Stomach smooth muscle (tissue), 2 donors: ENCODE data around the gene TANK.
"Not testable (repeated sequence)": the region's sequence is repeated elsewhere in the genome, so short reads cannot be mapped to it uniquely, and the experiment has no call there.

Experiments used
- H3K27ac ChIP-seq: one replicate; pipeline ENCODE4 v1.7.0; 2013; ENCODE audit warnings: mild to moderate bottlenecking, low read length, inconsistent platforms
- H3K27me3 ChIP-seq, 2 donors: one replicate each; pipeline ENCODE4 v1.7.0; 2013; ENCODE audit warnings: low read length in 2 of 2; ENCODE audit not compliant: insufficient read depth in 2 of 2, control insufficient read depth in 1 of 2
- H3K36me3 ChIP-seq, 2 donors: one replicate each; pipeline ENCODE4 v1.7.0; 2013; ENCODE audit warnings: low read length in 2 of 2; ENCODE audit not compliant: control insufficient read depth in 2 of 2, insufficient read depth in 2 of 2
- H3K4me1 ChIP-seq: one replicate; pipeline ENCODE4 v1.7.0; 2013; ENCODE audit warnings: low read length; ENCODE audit not compliant: control insufficient read depth, insufficient read depth
- H3K4me3 ChIP-seq, 2 donors: one replicate each; pipeline ENCODE4 v1.7.0; 2013; ENCODE audit warnings: low read length in 2 of 2
- H3K9ac ChIP-seq, 2 donors: one replicate each; pipeline ENCODE4 v1.7.0; 2013; ENCODE audit warnings: low read length in 2 of 2, mild to moderate bottlenecking in 1 of 2
- H3K9me3 ChIP-seq, 2 donors: one replicate each; pipeline ENCODE4 v1.7.0; 2013; ENCODE audit warnings: low read length in 2 of 2; ENCODE audit not compliant: control insufficient read depth in 2 of 2
- donor health status: healthy.
- donor health status: Pancreatic carcinoma.

Gene TANK

GRCh38 chr2:161279230-161279815 is 119.1 kb downstream of the TANK start:
- not testable (repeated sequence) for H3K36me3 ChIP-seq, H3K27ac ChIP-seq, H3K9me3 ChIP-seq, H3K4me3 ChIP-seq, H3K9ac ChIP-seq, H3K4me1 ChIP-seq, H3K27me3 ChIP-seq

DNA sequence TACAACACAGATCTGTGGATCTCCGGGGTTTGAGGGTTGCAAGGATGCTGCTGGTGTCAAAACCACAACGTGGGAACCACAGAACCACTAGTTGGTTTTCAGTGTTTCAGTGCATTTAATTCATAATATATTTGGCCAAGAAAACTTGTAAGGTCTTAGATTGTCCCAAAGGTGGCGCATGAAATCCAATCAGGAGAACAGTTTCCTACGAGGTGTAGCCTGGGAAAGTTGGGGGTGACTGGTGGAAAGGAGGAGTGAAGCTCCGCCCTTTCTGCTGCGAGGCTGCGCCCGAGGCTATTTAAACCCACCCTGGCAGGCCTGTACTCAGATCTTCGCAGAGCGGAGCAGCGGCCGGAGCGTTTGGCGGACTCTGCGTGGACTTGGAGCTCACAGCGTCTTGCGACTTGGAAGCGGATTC is 120.7 kb downstream of the TANK start:
- H3K9ac ChIP-seq, H3K27ac ChIP-seq, H3K27me3 ChIP-seq, H3K4me3 ChIP-seq, H3K4me1 ChIP-seq, H3K36me3 ChIP-seq, H3K9me3 ChIP-seq: not testable (repeated sequence)

DNA sequence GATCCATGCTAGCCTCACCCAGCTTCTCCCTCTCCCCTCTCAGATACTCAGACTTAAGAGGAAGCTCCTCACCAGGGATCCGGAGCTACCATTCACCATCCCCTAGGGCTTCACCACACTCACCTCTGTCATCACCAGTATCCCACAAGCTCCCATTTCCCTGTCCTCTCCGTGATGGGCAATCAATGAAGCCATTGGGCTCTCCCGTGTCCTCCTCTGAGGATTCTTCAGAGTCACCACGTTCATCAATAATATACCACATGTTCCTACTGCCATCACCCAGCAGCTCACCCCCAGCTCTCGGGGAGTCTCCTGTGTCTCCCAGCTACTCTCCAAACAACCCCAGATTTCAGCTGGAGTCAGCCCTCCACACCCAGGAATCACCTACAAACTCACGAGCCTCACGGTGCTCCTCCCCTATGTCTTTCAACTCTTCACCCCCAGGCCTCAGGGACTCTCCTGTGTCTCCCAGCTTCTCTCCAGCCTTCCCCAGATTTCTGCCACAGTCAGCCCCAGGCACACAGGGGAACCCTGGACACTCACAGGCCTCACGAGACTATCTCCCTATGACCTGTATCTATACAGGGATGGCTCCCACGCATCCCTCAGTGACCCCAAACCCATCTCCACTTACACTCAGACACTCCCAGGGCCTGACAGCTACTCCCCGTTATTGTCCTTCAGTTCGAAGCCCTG is 121.5 kb downstream of the TANK start:
- H3K9me3 ChIP-seq, H3K36me3 ChIP-seq, H3K27me3 ChIP-seq, H3K27ac ChIP-seq, H3K4me3 ChIP-seq, H3K4me1 ChIP-seq, H3K9ac ChIP-seq: not testable (repeated sequence)

GRCh38 chr2:161282311-161282644 is 122.0 kb downstream of the TANK start:
- H3K4me1 ChIP-seq, H3K36me3 ChIP-seq, H3K9me3 ChIP-seq, H3K4me3 ChIP-seq, H3K9ac ChIP-seq, H3K27ac ChIP-seq, H3K27me3 ChIP-seq: not testable (repeated sequence)

DNA sequence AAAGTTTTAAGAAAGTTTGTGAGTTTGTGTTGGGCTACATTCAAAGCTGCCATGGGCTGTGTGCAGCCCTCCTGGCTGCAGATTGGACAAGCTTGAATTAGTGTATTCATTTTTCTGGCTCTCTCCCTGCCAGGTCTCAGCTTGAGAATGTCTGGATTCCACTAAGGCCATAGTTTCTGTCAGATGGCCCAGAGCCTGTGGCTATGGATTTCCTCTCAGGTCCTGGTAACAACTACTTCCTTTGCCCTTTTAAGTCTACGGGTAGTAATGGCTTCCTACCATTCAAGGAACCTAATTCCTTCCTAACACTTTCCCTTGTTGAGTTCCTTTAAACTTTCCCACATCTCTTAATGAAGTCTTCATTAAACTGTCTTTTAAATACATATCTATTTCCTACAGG is 123.7 kb downstream of the TANK start:
- Histone ChIP-seq H3K4me1 (no peaks in the 10 kb centered on the region), H3K27me3 (peaks cover 0 to 6% of the 10 kb centered on the region in 2 donors), H3K9ac (no peak overlapping the region), H3K9me3 (no peaks in the 10 kb centered on the region), H3K27ac (no peak overlapping the region), H3K36me3 (no peaks in the 10 kb centered on the region), H3K4me3 (no peak overlapping the region)
